T-helper 17 cell (primary cell): ENCODE data around the gene ARHGEF28. TPM values are rescaled to one million over a fixed set of nuclear protein-coding genes. Genes with fewer than 3 reads are reported as not detected.

ENCODE experiments used
- ATAC-seq: fragments of 150-1000 bp; cut with Tn5 transposase; 2 replicates; pipeline ENCODE4 v1.10.0; 2021; ENCODE audit warnings: mild to moderate bottlenecking, moderate library complexity
- DNase-seq, 3 donors: peaks; one replicate each; pipeline versions ENCODE4 v3.0.0 to v3.0.0-alpha.2; 2020 to 2021
- H3K9me3 ChIP-seq: one replicate; pipeline ENCODE4 v1.7.0; 2013; ENCODE audit warnings: low read length, mild to moderate bottlenecking; ENCODE audit not compliant: control insufficient read depth, poor library complexity, severe bottlenecking
- H3K27ac Mint-ChIP-seq: one replicate; pipeline ENCODE4 v1.8.0; 2022; ENCODE audit warnings: mild to moderate bottlenecking, moderate library complexity, mixed read lengths
- H3K27me3 Mint-ChIP-seq: one replicate; pipeline ENCODE4 v1.8.0; 2022; ENCODE audit warnings: mixed read lengths
- H3K36me3 Mint-ChIP-seq: one replicate; pipeline ENCODE4 v1.8.0; 2022; ENCODE audit warnings: low read depth, mixed read lengths
- H3K4me1 Mint-ChIP-seq: one replicate; pipeline ENCODE4 v1.8.0; 2022; ENCODE audit warnings: mild to moderate bottlenecking, mixed read lengths
- H3K4me3 Mint-ChIP-seq: one replicate; pipeline ENCODE4 v1.8.0; 2022; ENCODE audit warnings: mild to moderate bottlenecking, moderate library complexity, mixed read lengths
- total RNA-seq, 4 donors: library from RNA in 2 of 4; stranded (reverse) in 2 of 4; gene quantifications; one replicate each; pipeline ENCODE4 v1.2.3 and lab custom pipeline; 2022 to 2026

The ARHGEF28 gene
- total RNA-seq, 2 donors from 2014 or later = 0.05 to 0.16 TPM

DNA sequence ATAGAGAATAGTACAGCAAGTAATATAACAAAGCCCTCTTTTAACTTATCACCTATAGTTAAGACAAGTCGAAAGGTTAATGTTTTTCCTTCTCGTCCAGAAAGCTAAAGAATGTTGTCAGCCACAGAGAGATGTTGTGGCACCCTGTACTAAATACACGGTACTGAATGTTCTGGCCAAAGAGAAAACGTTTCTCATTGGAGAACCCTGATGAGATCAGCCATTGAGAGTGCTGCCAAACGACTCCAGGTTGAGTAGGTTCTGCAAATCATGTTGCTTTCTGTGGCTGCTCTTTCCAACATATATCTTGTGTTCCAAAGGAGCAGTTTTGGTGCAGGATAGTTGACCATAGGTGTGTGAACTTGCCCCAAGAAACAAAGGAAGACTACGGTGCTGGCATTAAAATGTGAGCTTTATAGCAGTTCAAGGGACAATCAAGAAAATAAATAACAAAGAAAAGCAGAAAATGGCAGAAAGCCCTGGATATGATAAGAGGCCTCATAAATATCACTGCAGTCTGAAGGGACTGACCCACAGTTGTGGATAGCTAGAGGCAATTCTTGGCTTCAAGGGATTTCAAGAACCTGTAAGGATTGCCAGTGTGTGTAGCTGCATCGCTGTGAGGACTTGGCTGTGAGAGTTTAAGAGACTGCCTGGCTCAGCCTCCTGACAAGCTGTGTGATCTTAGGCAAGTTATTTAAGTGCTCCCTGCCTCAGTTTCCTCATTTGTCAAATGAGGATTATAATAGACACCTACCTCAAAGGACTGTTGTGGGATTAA, 102.7 kb downstream of the ARHGEF28 start:
- Mint-ChIP-seq H3K36me3 (no peaks in the 10 kb centered on the region), H3K27me3 (peaks cover 31% of the 10 kb centered on the region), H3K27ac (no peak overlapping the region), H3K4me3 (no peak overlapping the region), H3K4me1 (no peaks in the 10 kb centered on the region)
- DNase-seq (no peak), ATAC-seq (no peak)
- no peaks in the 10 kb centered on the region for H3K9me3 ChIP-seq

DNA sequence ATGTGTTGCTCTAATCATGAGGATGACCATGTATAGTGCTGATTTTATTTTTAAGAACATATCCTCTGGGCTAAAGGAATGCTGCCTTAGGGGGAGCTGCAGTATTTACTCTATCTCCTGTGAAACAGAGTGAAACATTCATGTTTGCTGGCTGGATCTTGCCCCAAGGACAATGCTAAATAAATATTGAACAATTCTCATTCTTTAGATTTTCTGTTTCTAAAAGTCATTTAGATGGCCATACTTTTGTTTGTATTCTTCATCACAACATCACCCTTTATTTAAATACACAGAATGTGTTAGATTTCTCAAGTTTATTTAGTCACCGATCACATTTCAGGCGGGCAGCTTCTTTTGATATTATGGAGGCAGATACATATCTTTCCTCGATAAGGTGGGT, 103.3 kb downstream of the ARHGEF28 start:
- no peaks in the 10 kb centered on the region for H3K36me3 Mint-ChIP-seq
- no peak for ATAC-seq
- peaks cover 34% of the 10 kb centered on the region for H3K27me3 Mint-ChIP-seq
- H3K4me1 Mint-ChIP-seq = no peaks in the 10 kb centered on the region
- no peak for DNase-seq
- no peak overlapping the region for H3K27ac Mint-ChIP-seq
- no peak overlapping the region for H3K4me3 Mint-ChIP-seq
- H3K9me3 ChIP-seq = no peaks in the 10 kb centered on the region

DNA sequence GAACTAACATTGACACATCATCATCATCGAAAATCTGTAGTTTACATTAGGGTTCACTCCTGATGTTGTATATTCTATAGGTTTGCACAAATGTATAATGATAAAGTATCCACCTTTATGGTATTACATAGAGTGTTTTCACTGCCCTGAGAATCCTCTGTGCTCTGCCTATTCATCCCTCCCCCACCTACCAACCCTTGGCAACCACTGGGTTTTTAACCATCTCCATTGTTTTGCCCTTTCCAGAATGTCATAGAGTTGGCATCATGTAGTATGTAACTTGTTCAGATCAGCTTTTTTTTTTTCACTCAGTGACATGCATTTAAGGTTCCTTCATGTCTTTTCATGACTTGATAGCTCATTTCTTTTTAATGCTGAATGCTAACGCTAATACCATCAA, 106.0 kb downstream of the ARHGEF28 start:
- Mint-ChIP-seq H3K4me3 (no peak overlapping the region), H3K27ac (no peak overlapping the region), H3K4me1 (no peaks in the 10 kb centered on the region), H3K27me3 (peaks cover 30% of the 10 kb centered on the region), H3K36me3 (no peaks in the 10 kb centered on the region)
- no peak for ATAC-seq
- no peak for DNase-seq
- H3K9me3 ChIP-seq = no peaks in the 10 kb centered on the region

DNA sequence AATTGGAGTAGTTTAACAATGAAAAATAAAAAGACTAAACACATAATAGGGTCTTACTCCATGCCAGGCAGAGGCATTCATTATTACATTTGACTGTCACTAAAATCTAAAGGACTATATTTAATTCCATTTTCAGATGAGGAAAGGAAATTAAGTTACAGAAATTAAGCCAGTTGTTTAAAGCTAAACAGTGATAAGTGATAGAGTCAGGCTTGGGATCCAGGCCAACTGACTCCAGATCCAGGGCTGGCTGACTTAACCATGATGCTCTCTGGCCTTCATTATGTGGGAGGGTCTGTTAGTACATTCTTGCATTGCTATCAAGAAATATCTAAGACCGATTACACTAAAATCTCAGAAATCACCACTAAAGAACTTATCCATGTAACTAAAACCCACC, 107.2 kb downstream of the ARHGEF28 start:
- no peak for DNase-seq
- Mint-ChIP-seq H3K27ac (no peak overlapping the region), H3K36me3 (no peaks in the 10 kb centered on the region), H3K4me3 (no peak overlapping the region), H3K4me1 (no peaks in the 10 kb centered on the region), H3K27me3 (peaks cover 32% of the 10 kb centered on the region)
- no peaks in the 10 kb centered on the region for H3K9me3 ChIP-seq
- ATAC-seq = no peak

DNA sequence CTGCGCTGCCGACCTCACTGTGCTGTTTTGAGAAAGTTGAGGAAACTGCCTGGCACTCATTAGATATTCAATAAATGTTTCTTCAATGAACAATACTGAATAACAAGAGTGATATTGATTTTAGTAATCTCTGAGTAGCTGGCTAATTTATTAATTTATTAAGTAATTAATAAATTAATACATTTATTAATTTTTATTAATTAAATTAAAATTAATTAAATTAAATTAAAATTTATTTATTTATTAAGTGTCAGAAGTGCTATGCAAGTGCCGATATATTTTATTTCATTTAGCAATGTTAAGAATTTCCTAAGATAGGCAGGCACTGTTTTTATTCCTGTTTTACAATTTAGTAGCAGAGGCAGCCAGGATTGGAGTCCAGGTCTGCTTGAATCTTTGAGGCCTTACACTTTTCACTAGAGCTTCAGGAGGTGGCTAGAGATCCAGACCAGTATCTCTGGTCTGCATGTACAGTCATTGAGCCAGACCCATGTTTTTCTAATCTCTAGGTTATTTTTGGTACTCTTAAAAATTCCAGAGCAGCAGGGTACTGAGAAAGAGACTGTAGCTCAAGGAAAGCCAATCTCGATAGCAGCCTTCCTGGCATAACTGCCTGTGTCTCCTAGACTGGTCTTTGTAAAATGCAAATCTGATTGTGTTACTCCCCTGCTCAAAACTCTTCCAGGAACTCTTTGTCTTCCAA, 109.2 kb downstream of the ARHGEF28 start:
- ATAC-seq (no peak), DNase-seq (no peak)
- no peaks in the 10 kb centered on the region for H3K9me3 ChIP-seq
- Mint-ChIP-seq H3K4me3 (no peak overlapping the region), H3K4me1 (no peaks in the 10 kb centered on the region), H3K27ac (no peak overlapping the region), H3K27me3 (peaks cover 27% of the 10 kb centered on the region), H3K36me3 (no peaks in the 10 kb centered on the region)

DNA sequence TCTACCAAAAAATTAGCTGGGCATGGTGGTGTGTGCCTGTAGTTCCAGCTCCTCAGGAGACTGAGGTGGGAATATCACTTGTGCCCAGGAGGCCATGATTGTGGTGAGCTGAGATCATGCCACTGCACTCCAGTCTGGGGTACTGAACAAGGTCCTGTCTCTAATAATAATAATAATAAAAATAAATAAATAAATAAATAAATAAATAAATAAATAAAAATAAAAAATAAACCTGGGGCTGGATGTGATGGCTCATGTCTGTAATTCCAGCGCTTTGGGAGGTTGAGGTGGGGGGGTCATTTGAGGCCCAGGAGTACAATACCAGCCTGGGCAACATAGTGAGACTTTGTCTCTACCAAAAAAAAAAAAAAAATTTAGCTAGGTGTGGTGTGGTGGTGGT, 113.7 kb downstream of the ARHGEF28 start:
- ATAC-seq = no peak
- no peaks in the 10 kb centered on the region for H3K4me1 Mint-ChIP-seq
- no peak for DNase-seq

DNA sequence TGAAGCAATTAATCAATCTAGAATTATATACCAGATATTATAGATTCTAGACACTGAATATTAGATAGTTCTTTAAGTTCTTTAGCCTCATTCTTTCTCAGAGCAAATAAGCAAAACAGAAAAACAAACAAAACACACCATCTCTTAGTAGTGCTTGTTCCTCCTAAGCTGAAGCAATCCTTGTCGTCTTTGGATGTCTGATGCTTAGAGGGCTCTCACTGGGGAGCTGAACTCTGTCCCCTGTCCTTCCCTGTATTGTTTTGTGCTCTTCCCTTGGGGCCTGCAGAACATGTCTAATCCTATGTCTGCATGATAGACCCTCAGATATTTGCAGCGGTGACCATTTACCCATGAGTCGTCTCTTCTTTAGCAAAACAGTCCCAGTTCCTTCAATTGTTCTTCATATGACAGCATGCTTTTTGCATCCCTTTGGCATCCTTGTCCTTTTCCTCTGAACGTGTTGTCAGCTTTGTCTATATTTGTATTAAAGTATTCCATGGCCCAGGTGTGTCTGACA, 114.3 kb downstream of the ARHGEF28 start:
- Mint-ChIP-seq H3K4me3 (no peak overlapping the region), H3K4me1 (no peaks in the 10 kb centered on the region), H3K27me3 (peaks cover 11% of the 10 kb centered on the region), H3K36me3 (peaks cover 2% of the 10 kb centered on the region), H3K27ac (no peak overlapping the region)
- no peak for DNase-seq
- H3K9me3 ChIP-seq = no peaks in the 10 kb centered on the region
- no peak for ATAC-seq

More for the DNA sequence above, 113.7 kb downstream of the ARHGEF28 start:
- Mint-ChIP-seq H3K27me3 (peaks cover 11% of the 10 kb centered on the region), H3K27ac (no peak overlapping the region), H3K36me3 (peaks cover 2% of the 10 kb centered on the region), H3K4me3 (no peak overlapping the region)
- no peaks in the 10 kb centered on the region for H3K9me3 ChIP-seq

DNA sequence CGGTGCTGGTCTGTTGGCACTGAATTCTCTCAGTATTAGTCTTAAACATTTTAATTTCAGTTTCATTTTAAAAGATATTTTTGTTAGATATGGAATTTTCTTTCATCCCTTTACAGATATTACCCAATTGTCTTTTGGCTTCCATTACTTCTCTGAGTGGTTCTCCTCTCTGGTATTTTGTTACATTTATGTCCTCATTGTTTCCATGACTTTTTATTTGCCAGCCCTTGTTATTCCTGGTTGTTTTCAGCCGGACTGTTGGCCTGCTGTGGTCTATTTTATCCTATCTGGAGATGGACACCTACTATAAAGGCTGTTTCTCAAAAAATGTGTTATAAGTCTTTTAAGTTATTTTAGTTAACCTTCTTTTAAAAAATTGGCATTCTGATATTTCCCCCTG, 117.2 kb downstream of the ARHGEF28 start:
- DNase-seq = no peak
- H3K4me1 Mint-ChIP-seq = no peaks in the 10 kb centered on the region
- H3K4me3 Mint-ChIP-seq = no peak overlapping the region
- peaks cover 5% of the 10 kb centered on the region for H3K27me3 Mint-ChIP-seq
- no peak overlapping the region for H3K27ac Mint-ChIP-seq
- H3K36me3 Mint-ChIP-seq = peaks cover 2% of the 10 kb centered on the region
- H3K9me3 ChIP-seq = no peaks in the 10 kb centered on the region
- ATAC-seq = no peak

DNA sequence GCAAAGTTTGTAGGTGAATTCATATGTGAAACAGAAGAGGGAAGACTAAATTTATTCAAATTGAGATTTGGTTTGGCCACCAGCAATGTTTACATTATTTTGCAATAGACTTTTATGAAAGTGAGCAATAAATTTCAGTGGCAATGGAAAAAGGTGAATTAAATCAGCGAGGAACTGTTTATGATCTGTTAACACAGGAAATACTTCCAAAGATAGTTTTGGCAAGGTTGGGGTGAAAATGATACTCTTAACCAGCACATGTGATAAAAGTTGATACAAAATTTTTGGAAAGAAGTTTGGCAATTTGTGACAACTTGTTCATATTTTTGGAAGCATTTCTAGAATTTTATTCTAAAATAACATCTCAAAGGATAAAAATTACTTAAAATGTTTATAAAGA, 119.8 kb downstream of the ARHGEF28 start:
- Mint-ChIP-seq H3K4me1 (no peaks in the 10 kb centered on the region), H3K4me3 (no peak overlapping the region), H3K27ac (no peak overlapping the region), H3K36me3 (no peaks in the 10 kb centered on the region), H3K27me3 (peaks cover 12% of the 10 kb centered on the region)
- no peaks in the 10 kb centered on the region for H3K9me3 ChIP-seq
- ATAC-seq (no peak), DNase-seq (no peak)

DNA sequence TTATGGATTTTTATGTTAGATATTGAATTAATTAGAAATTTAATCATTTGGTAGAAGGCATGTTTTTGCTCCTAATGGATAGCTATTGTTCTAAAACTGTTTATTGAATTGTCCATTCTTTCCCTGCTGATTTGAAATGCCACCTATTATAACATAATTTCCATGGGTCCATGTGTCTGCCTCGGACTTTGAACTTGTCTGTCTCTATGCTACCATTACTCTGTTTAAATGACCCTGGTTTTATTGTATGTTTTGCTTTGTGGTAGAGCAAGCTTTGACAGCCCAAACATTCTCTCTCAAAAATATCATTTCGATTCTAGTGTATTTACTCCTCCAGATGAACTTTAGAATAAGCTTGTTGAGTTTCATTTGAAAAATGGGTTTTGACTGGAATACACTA, 120.6 kb downstream of the ARHGEF28 start:
- H3K27me3 Mint-ChIP-seq = peaks cover 16% of the 10 kb centered on the region
- ATAC-seq = no peak
- DNase-seq = no peak
- H3K36me3 Mint-ChIP-seq = no peaks in the 10 kb centered on the region
- H3K9me3 ChIP-seq = no peaks in the 10 kb centered on the region
- H3K4me3 Mint-ChIP-seq = no peak overlapping the region
- H3K27ac Mint-ChIP-seq = no peak overlapping the region
- no peaks in the 10 kb centered on the region for H3K4me1 Mint-ChIP-seq

DNA sequence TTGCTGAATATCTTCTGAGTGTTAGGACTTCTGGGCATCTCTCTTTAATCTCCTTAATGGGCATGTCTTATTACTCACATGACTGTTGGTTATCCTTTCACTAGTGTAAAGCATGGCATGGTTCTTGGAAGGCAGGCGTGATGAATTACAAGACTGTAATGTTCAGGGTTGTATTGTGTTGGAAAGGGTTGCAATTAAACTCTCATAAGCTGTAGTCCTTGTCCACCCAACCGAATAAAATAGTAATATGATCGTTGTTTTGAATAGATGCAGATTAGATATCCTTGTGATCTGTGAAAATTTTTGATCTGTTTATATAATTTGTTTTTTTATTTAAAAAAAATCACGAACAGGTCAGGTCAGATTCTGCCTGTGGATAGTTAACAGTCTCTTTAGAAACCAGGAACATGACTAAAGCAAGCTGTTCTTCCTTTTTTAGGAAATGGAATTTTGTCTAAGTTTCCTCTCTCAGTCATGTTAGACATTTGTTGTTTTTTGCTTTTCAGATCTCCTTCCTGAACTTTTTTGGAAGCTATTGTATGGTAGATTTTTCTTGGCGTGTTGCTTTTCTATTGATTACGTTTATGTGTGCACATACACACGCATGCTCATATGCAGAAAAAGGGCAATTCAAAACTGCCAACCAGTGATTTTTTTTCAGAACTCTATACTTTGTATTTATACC, 121.8 kb downstream of the ARHGEF28 start:
- no peaks in the 10 kb centered on the region for H3K4me1 Mint-ChIP-seq
- peaks cover 24% of the 10 kb centered on the region for H3K27me3 Mint-ChIP-seq
- no peaks in the 10 kb centered on the region for H3K36me3 Mint-ChIP-seq
- ATAC-seq (no peak), DNase-seq (no peak)
- H3K9me3 ChIP-seq = no peaks in the 10 kb centered on the region
- H3K27ac Mint-ChIP-seq = no peak overlapping the region
- no peak overlapping the region for H3K4me3 Mint-ChIP-seq

DNA sequence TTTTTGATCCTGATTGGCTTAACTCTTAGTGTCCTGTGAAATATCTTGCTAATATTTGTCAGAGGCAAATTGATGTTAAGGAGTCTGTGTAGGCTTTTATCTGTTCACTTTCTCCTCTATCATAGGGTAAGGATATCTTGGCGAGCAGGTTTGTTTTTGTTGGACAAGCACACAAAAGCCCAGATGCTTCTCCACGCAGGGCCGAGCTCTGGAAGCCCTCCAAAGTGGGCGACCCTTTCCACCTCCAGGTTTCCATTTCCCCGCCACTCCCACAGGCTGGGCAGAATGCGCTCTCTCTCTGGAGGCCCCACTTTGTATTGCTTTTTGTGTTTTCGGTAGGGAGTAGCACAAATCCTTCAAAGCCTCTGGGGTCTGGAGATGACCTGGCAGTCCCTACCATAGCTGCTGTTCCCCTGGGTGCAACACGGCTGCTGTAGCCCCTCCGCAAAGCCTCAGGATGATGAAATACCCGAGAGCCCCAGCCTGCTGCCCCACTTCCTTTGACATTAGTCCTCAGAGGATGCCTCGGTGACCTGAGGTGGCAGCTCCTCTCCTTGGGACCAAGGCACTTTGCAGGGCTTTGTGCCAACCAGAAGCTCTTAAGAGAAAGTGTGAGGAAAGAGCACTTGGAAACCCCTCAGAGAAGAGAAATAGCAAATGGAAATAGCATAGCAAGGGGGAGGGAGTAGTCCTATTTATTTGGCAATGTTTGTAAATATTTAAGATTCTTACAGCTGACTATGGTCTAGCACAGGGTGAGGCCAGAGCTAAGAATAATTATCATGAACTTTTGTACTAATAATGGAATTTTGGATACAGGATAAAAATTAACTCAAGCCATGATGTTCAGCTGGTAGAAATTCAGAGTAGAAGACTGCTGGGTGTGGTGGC, 122.8 kb downstream of the ARHGEF28 start:
- no peak overlapping the region for H3K4me3 Mint-ChIP-seq
- peaks cover 31% of the 10 kb centered on the region for H3K27me3 Mint-ChIP-seq
- no peaks in the 10 kb centered on the region for H3K9me3 ChIP-seq
- H3K36me3 Mint-ChIP-seq = no peaks in the 10 kb centered on the region
- no peak for ATAC-seq
- no peak overlapping the region for H3K27ac Mint-ChIP-seq
- DNase-seq = no peak
- no peaks in the 10 kb centered on the region for H3K4me1 Mint-ChIP-seq
